Spleen (tissue), 11 donors: ENCODE data around the gene KREMEN2. TPM values are rescaled to one million over a fixed set of nuclear protein-coding genes. Genes with fewer than 3 reads are reported as not detected.
A peak's percentile ranks its signal among the peaks of the same experiment; 100 is the strongest.

Source experiments
- DNase-seq: peaks from one replicate; pipeline ENCODE4 v3.0.0-alpha.2; 2020
- H3K27ac ChIP-seq, 8 donors: fragments of 200-600 bp; sonication (generic) in 7 of 8; 1 replicate in 4 of 8; 2 replicates in 4 of 8; pipeline versions ENCODE4 v1.5.0 to v1.8.0; 2016 to 2021; ENCODE audit warnings: inconsistent platforms in 4 of 8, mild to moderate bottlenecking in 4 of 8, moderate library complexity in 1 of 8
- H3K27me3 ChIP-seq, 7 donors: fragments of 200-600 bp; sonication (generic) in 6 of 7; replicated peaks in 1 of 7; 1 replicate in 4 of 7; 2 replicates in 3 of 7; pipeline versions ENCODE4 v1.5.0 to v1.8.0; 2016 to 2021; ENCODE audit warnings: inconsistent platforms in 3 of 7, mild to moderate bottlenecking in 1 of 7
- H3K36me3 ChIP-seq, 6 donors: fragments of 200-600 bp; sonication (generic) in 5 of 6; 1 replicate in 4 of 6; 2 replicates in 2 of 6; pipeline versions ENCODE4 v1.5.0 to v1.8.0; 2016 to 2021; ENCODE audit warnings: inconsistent platforms in 2 of 6
- H3K4me1 ChIP-seq, 6 donors: fragments of 200-600 bp; sonication (generic) in 5 of 6; 1 replicate in 3 of 6; 2 replicates in 3 of 6; pipeline versions ENCODE4 v1.5.0 to v1.8.0; 2016 to 2021; ENCODE audit warnings: inconsistent platforms in 3 of 6
- H3K4me3 ChIP-seq, 8 donors: fragments of 200-600 bp; sonication (generic) in 7 of 8; 1 replicate in 4 of 8; 2 replicates in 4 of 8; pipeline versions ENCODE4 v1.5.0 to v1.8.0; 2016 to 2021; ENCODE audit warnings: inconsistent platforms in 4 of 8, mild to moderate bottlenecking in 4 of 8, moderate library complexity in 2 of 8
- H3K9me3 ChIP-seq, 8 donors: fragments of 200-600 bp; sonication (generic) in 7 of 8; 1 replicate in 4 of 8; 2 replicates in 4 of 8; pipeline versions ENCODE4 v1.5.0 to v1.8.0; 2016 to 2021; ENCODE audit warnings: inconsistent platforms in 4 of 8
- POLR2A ChIP-seq, 3 donors: fragments of 450-650 bp; IDR thresholded peaks; one replicate each; pipeline ENCODE4 v1.5.1; 2017; ENCODE audit warnings: antibody characterized with exemption in 3 of 3, mild to moderate bottlenecking in 1 of 3
- POLR2AphosphoS5 ChIP-seq, 3 donors: sonication (generic); formaldehyde crosslinking; IDR thresholded peaks; one replicate each; pipeline ENCODE4 v1.5.1; 2017; ENCODE audit warnings: antibody characterized with exemption in 3 of 3
- WGBS, 5 donors: extraction: QIAGEN DNeasy Blood & Tissue Kit in 3 of 5; methylation state at CpG; one replicate each; pipeline versions ENCODE4 v1.1.5 to v1.1.7; 2013 to 2018; 5-methylcytosine and 5-hydroxymethylcytosine counted together
- intact Hi-C: fragments of 100-400 bp; cut with DNase I; formaldehyde crosslinking; loops from one replicate; pipeline ENCODE4 v1.15.0; 2023; ENCODE audit warnings: low total_unique reads
- polyA plus RNA-seq, 3 donors: library from polyadenylated mRNA; stranded (reverse); fragments of 200-250 nt; gene quantifications; one replicate each; pipeline ENCODE4 v1.2.1, GENCODE V29; 2013
- total RNA-seq, 7 donors: library from RNA; depleted of rRNA in 3 of 7; stranded (reverse); fragments of >200 nt in 3 of 7; fragmentation: NEBNext Ultra II Directional in 4 of 7; extraction: Animal tissue kit (Norgen Biotek cat#: 25700) in 4 of 7; gene quantifications; one replicate each; pipeline versions ENCODE4 v1.1.0 to v1.2.1, GENCODE V29; 2016 to 2021
- TF ChIP-seq, protein P1 (sequence below), 11 experiments: fragments of 200-600 bp in 7 of 11; fragments of 450-650 bp in 4 of 11; sonication (generic) in 4 of 11; IDR thresholded peaks in 8 of 11; conservative IDR thresholded peaks in 3 of 11; 1 replicate in 7 of 11; 2 replicates in 4 of 11; pipeline versions ENCODE4 v1.4.0 to v1.8.0; 2016 to 2021; ENCODE audit warnings: antibody characterized with exemption in 11 of 11, inconsistent platforms in 4 of 11, mild to moderate bottlenecking in 1 of 11
- donor health status: healthy with polysubstance abuse.
- donor health status: DM: no; HTN: no; CAD: no; lungs with moderate emphysema.
- donor health status: DM: no; HTN: no; CAD: no.
- donor health status: Bipolar disorder and iron deficiency.
- donor health status: healthy.
- donor health status: DM: no; HTN: no; CAD: no.
- donor health status: DM: yes; HTN: yes; CAD: no.

KREMEN2 gene
- total and polyA plus RNA-seq, 10 donors: 0.40 to 1.2 (median 0.42) TPM; not detected in 5

GRCh38 chr16:2982402-2982801 is 18.3 kb downstream of the KREMEN2 start:
- TF ChIP-seq POLR2AphosphoS5 (IDR thresholded peaks at IDR 0.05) (no peak), POLR2A (IDR thresholded peaks at IDR 0.05) (no peak)
- TF ChIP-seq, protein P1, sequence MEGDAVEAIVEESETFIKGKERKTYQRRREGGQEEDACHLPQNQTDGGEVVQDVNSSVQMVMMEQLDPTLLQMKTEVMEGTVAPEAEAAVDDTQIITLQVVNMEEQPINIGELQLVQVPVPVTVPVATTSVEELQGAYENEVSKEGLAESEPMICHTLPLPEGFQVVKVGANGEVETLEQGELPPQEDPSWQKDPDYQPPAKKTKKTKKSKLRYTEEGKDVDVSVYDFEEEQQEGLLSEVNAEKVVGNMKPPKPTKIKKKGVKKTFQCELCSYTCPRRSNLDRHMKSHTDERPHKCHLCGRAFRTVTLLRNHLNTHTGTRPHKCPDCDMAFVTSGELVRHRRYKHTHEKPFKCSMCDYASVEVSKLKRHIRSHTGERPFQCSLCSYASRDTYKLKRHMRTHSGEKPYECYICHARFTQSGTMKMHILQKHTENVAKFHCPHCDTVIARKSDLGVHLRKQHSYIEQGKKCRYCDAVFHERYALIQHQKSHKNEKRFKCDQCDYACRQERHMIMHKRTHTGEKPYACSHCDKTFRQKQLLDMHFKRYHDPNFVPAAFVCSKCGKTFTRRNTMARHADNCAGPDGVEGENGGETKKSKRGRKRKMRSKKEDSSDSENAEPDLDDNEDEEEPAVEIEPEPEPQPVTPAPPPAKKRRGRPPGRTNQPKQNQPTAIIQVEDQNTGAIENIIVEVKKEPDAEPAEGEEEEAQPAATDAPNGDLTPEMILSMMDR (IDR thresholded peaks at IDR 0.05 in 8 of 11, conservative IDR thresholded peaks at IDR 0.05 in 3 of 11): no peak
- intact Hi-C loops: no loop called here
- no peak for DNase-seq
- no peak overlapping the region for H3K4me3 ChIP-seq
- no peaks in the 10 kb centered on the region for H3K9me3 ChIP-seq
- peaks cover 0 to 32% (median 5%) of the 10 kb centered on the region in 7 donors for H3K27me3 ChIP-seq
- peaks cover 16 to 65% (median 38%) of the 10 kb centered on the region in 6 donors for H3K4me1 ChIP-seq
- WGBS, 5 donors: 91 to 95% (median 92%) methylated on average over 5 of the region's 5 CpGs
- H3K36me3 ChIP-seq: peaks cover 0 to 4% (median 0%) of the 10 kb centered on the region in 6 donors
- no peak overlapping the region for H3K27ac ChIP-seq

- Histone ChIP-seq H3K4me1 (peaks cover 16 to 65% (median 38%) of the 10 kb centered on the region in 6 donors), H3K36me3 (no peaks in the 10 kb centered on the region), H3K27me3 (peaks cover 0 to 45% (median 8%) of the 10 kb centered on the region in 7 donors), H3K27ac (no peak overlapping the region), H3K9me3 (no peaks in the 10 kb centered on the region), H3K4me3 (peak overlapping the region in 5 of 8 donors; percentile 4 to 53 (median 13))
- DNase-seq: peak; percentile 93
- 7 to 15% (median 9%) methylated on average over 18 to 42 of the region's 42 CpGs for WGBS, 5 donors
- intact Hi-C loops: no loop called here
- TF ChIP-seq POLR2A (IDR thresholded peaks at IDR 0.05) (no peak), POLR2AphosphoS5 (IDR thresholded peaks at IDR 0.05) (peak in 2 of 3 donors; percentile 36 to 55)
- TF ChIP-seq, protein P1 (IDR thresholded peaks at IDR 0.05 in 8 of 11, conservative IDR thresholded peaks at IDR 0.05 in 3 of 11): peak; percentile 67 to 99 (median 95)
Measured at GRCh38 chr16:2983706-2984136, 19.6 kb downstream of the KREMEN2 start.

GRCh38 chr16:2985462-2985861 is 21.4 kb downstream of the KREMEN2 start:
- WGBS, 5 donors: 79 to 88% (median 81%) methylated on average over 6 to 9 of the region's 9 CpGs
- no peaks in the 10 kb centered on the region for H3K36me3 ChIP-seq
- peaks cover 0 to 48% (median 3%) of the 10 kb centered on the region in 7 donors for H3K27me3 ChIP-seq
- peaks cover 16 to 51% (median 27%) of the 10 kb centered on the region in 6 donors for H3K4me1 ChIP-seq
- H3K9me3 ChIP-seq: no peaks in the 10 kb centered on the region
- no peak for DNase-seq
- intact Hi-C loops: no loop called here
- no peak overlapping the region for H3K27ac ChIP-seq
- TF ChIP-seq POLR2AphosphoS5 (IDR thresholded peaks at IDR 0.05) (peak; percentile 45 to 72 (median 53)), POLR2A (IDR thresholded peaks at IDR 0.05) (no peak)
- H3K4me3 ChIP-seq: no peak overlapping the region

DNA sequence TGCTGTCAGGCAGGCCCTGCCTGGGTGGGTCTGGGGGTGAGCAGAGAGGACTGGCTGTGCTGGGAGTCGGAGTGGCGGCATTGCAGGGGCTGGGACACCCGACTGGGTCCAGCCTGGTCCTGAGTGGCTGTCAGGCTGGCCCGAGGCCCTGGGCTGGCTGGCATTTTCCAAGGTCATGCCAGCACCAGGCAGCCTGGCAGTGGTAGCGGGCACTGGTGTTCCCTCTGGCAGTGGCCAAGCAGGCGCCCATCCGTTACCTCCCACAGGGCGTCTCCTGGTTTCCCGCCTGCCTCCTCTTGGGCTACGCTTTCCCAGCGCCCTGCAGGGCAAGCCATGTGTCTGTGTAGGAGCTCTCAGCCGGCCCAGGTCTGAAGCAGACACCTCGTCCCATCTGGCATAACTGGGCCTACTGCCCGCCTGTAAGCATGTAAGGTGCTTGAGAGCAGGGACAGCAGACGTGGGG is 21.8 kb downstream of the KREMEN2 start:
- WGBS, 5 donors: 75 to 82% (median 78%) methylated on average over 10 to 15 of the region's 15 CpGs
- Histone ChIP-seq H3K36me3 (no peaks in the 10 kb centered on the region), H3K4me1 (peaks cover 13 to 47% (median 23%) of the 10 kb centered on the region in 6 donors), H3K27ac (no peak overlapping the region), H3K9me3 (no peaks in the 10 kb centered on the region), H3K4me3 (no peak overlapping the region), H3K27me3 (peaks cover 0 to 53% (median 3%) of the 10 kb centered on the region in 7 donors)
- intact Hi-C loops: no loop called here
- no peak for TF ChIP-seq POLR2AphosphoS5 (IDR thresholded peaks at IDR 0.05)
- TF ChIP-seq, protein P1 (IDR thresholded peaks at IDR 0.05 in 8 of 11, conservative IDR thresholded peaks at IDR 0.05 in 3 of 11): no peak
- no peak for TF ChIP-seq POLR2A (IDR thresholded peaks at IDR 0.05)
- no peak for DNase-seq
